IMR-90 (cell line): ENCODE data around the gene OR52A5. TPM values are rescaled to one million over a fixed set of nuclear protein-coding genes. Genes with fewer than 3 reads are reported as not detected.

Experiments
- ATAC-seq: fragments of 200-7000 bp; cut with Tn5 transposase; 2 replicates; pipeline ENCODE4 v1.9.1; 2020; ENCODE audit warnings: low read depth, mild to moderate bottlenecking, moderate library complexity
- BruUV-seq: library from RNA; stranded (reverse); fragments of 400-500 nt; replicated peaks from 2 replicates; lab custom pipeline; 2021; lab: Mats Ljungman, UMichigan
- CTCF ChIA-PET: fragments of 300-600 bp; formaldehyde crosslinking; extraction: SDS; loops from one replicate; lab custom pipeline; 2021; ENCODE audit warnings: antibody characterized with exemption; lab: Yijun Ruan, JAX
- POLR2A ChIA-PET: fragments of 300-600 bp; sonication (Branson Sonifier 250); formaldehyde crosslinking; loops from one replicate; lab custom pipeline; 2022; ENCODE audit warnings: antibody characterized with exemption; ENCODE audit not compliant: unreplicated experiment; lab: Charles Lee
- DNase-seq: peaks from one replicate; pipeline ENCODE4 v3.0.0; 2013
- H2AFZ ChIP-seq: replicated peaks from 2 replicates; pipeline ENCODE3; 2013; ENCODE audit warnings: low read length, mild to moderate bottlenecking; ENCODE audit not compliant: poor library complexity
- H2AK5ac ChIP-seq: 2 replicates; pipeline ENCODE4 v1.6.1; 2013; ENCODE audit warnings: low read depth, low read length, inconsistent platforms
- H2AK9ac ChIP-seq: replicated peaks from 2 replicates; pipeline ENCODE3; 2013; ENCODE audit warnings: mild to moderate bottlenecking, low read depth, low read length, moderate library complexity; ENCODE audit not compliant: poor library complexity
- H2BK120ac ChIP-seq: 2 replicates; pipeline ENCODE4 v1.6.1; 2013; ENCODE audit warnings: low read depth, low read length, inconsistent platforms
- H2BK15ac ChIP-seq: 3 replicates; pipeline ENCODE4 v1.6.1; 2013; ENCODE audit warnings: low read depth, low read length, inconsistent platforms
- H2BK20ac ChIP-seq: 2 replicates; pipeline ENCODE4 v1.6.1; 2013; ENCODE audit warnings: low read depth, mild to moderate bottlenecking, inconsistent platforms, low read length, moderate library complexity
- H2BK5ac ChIP-seq: 2 replicates; pipeline ENCODE4 v1.6.1; 2013; ENCODE audit warnings: mild to moderate bottlenecking, low read depth, low read length, inconsistent platforms; ENCODE audit not compliant: poor library complexity, severe bottlenecking
- H3K14ac ChIP-seq: replicated peaks from 2 replicates; pipeline ENCODE4 v1.6.1; 2013; ENCODE audit warnings: low read depth, low read length, inconsistent platforms
- H3K18ac ChIP-seq: 2 replicates; pipeline ENCODE4 v1.6.1; 2013; ENCODE audit warnings: low read depth, low read length, control low read depth
- H3K23ac ChIP-seq: 2 replicates; pipeline ENCODE4 v1.6.1; 2013; ENCODE audit warnings: low read depth, low read length, inconsistent platforms
- H3K27ac ChIP-seq: 2 replicates; pipeline ENCODE4 v1.5.1; 2013; ENCODE audit warnings: mild to moderate bottlenecking, control low read depth, low read length; ENCODE audit not compliant: insufficient read depth
- H3K27me3 ChIP-seq: 2 replicates; pipeline ENCODE4 v1.6.1; 2013; ENCODE audit warnings: low read length; ENCODE audit not compliant: control insufficient read depth, insufficient read depth
- H3K36me3 ChIP-seq: 2 replicates; pipeline ENCODE4 v1.6.1; 2013; ENCODE audit warnings: low read length, mixed read lengths; ENCODE audit not compliant: control insufficient read depth, insufficient read depth
- H3K4ac ChIP-seq: 2 replicates; pipeline ENCODE4 v1.6.1; 2013; ENCODE audit warnings: low read depth, low read length, inconsistent platforms
- H3K4me1 ChIP-seq: 2 replicates; pipeline ENCODE4 v1.6.1; 2013; ENCODE audit warnings: low read length, mixed read lengths; ENCODE audit not compliant: control insufficient read depth, insufficient read depth
- H3K4me2 ChIP-seq: 2 replicates; pipeline ENCODE4 v1.6.1; 2013; ENCODE audit warnings: low read depth, mild to moderate bottlenecking, control low read depth, low read length, moderate library complexity
- H3K4me3 ChIP-seq: 2 replicates; pipeline ENCODE4 v1.5.1; 2013; ENCODE audit warnings: low read depth, mild to moderate bottlenecking, control low read depth, low read length, moderate library complexity; ENCODE audit not compliant: insufficient read depth
- H3K56ac ChIP-seq: 2 replicates; pipeline ENCODE4 v1.6.1; 2013; ENCODE audit warnings: low read length, inconsistent platforms; ENCODE audit not compliant: insufficient read depth; ENCODE audit errors: extremely low read depth
- H3K79me1 ChIP-seq, 2 experiments: 2 replicates each; pipeline ENCODE4 v1.6.1; 2013; ENCODE audit warnings: low read length in 2 of 2, inconsistent platforms in 1 of 2, low read depth in 1 of 2
- H3K9ac ChIP-seq: 2 replicates; pipeline ENCODE4 v1.6.1; 2013; ENCODE audit warnings: low read depth, low read length, control low read depth
- H3K9me1 ChIP-seq: 2 replicates; pipeline ENCODE4 v1.6.1; 2013; ENCODE audit warnings: low read length, inconsistent platforms; ENCODE audit not compliant: insufficient read depth
- H3K9me3 ChIP-seq: 2 replicates; pipeline ENCODE4 v1.6.1; 2013; ENCODE audit warnings: low read length; ENCODE audit not compliant: control insufficient read depth, insufficient read depth
- H4K20me1 ChIP-seq: 2 replicates; pipeline ENCODE4 v1.6.1; 2013; ENCODE audit warnings: low read length, inconsistent platforms; ENCODE audit not compliant: insufficient read depth
- H4K5ac ChIP-seq: 2 replicates; pipeline ENCODE4 v1.6.1; 2013; ENCODE audit warnings: mild to moderate bottlenecking, low read depth, low read length, control low read depth
- H4K8ac ChIP-seq, 2 experiments: 2 replicates each; pipeline ENCODE4 v1.6.1; 2013; ENCODE audit warnings: low read depth in 2 of 2, low read length in 2 of 2, control low read depth in 1 of 2, inconsistent platforms in 1 of 2
- H4K91ac ChIP-seq: 2 replicates; pipeline ENCODE4 v1.6.1; 2013; ENCODE audit warnings: low read depth, low read length, inconsistent platforms; ENCODE audit not compliant: insufficient read depth
- BHLHE40 ChIP-seq: fragments of 150-350 bp; IDR thresholded peaks from 2 replicates; pipeline ENCODE4 v1.6.1; 2016; ENCODE audit warnings: mild to moderate bottlenecking, low read depth, low read length
- CEBPB ChIP-seq: IDR thresholded peaks from 2 replicates; pipeline ENCODE4 v1.6.1; 2012; ENCODE audit warnings: low read depth, low read length, improper control_type of control experiment
- NFE2L2 ChIP-seq: fragments of 150-350 bp; IDR thresholded peaks from 2 replicates; pipeline ENCODE4 v1.6.1; 2016; ENCODE audit warnings: low read depth, mild to moderate bottlenecking, low read length
- POLR2A ChIP-seq: IDR thresholded peaks from 2 replicates; pipeline ENCODE4 v1.6.1; 2012; ENCODE audit warnings: mild to moderate bottlenecking, low read depth, low read length
- USF2 ChIP-seq: fragments of 150-350 bp; IDR thresholded peaks from 2 replicates; pipeline ENCODE4 v1.6.1; 2017; ENCODE audit warnings: mild to moderate bottlenecking, antibody characterized with exemption, low read length, low read depth
- WGBS, 2 experiments: methylation state at CpG; one replicate each; pipeline versions ENCODE4 v1.1.5 to v1.1.7; 2013; ENCODE audit warnings: missing lambda C conversion rate in 2 of 2; ENCODE audit not compliant: insufficient read length in 1 of 2; ENCODE audit errors: extremely low coverage in 2 of 2; 5-methylcytosine and 5-hydroxymethylcytosine counted together
- dilution Hi-C: fragments of 300-500 bp; cut with HindIII; formaldehyde crosslinking; loops from one replicate; pipeline ENCODE4 v1.14.3; 2018; ENCODE audit warnings: low sequenced_read_pairs; ENCODE audit not compliant: unreplicated experiment
- in situ Hi-C: fragments of 300-500 bp; cut with MboI; formaldehyde crosslinking; loops from 3 replicates; pipeline ENCODE4 v1.14.3; 2019; ENCODE audit warnings: low sequenced_read_pairs, inconsistent platforms, mixed read lengths
- intact Hi-C: fragments of 100-400 bp; cut with micrococcal nuclease; formaldehyde crosslinking; loops from 2 replicates; pipeline ENCODE4 v1.10.0; 2022
- polyA plus RNA-seq, 3 experiments: library from polyadenylated mRNA; depleted of rRNA; stranded (reverse); fragments of >200 nt; gene quantifications; 2 replicates each; pipeline ENCODE4 v1.2.3, GENCODE V29; 2012; ENCODE audit warnings: low replicate concordance in 1 of 3
- total RNA-seq: library from RNA; depleted of rRNA; stranded (reverse); fragments of >200 nt; gene quantifications from 2 replicates; pipeline ENCODE4 v1.2.3, GENCODE V29; 2012

The OR52A5 gene
- total and polyA plus RNA-seq, 2 of the 4 experiments (the other 2 are of a cell fraction), result not detected

DNA sequence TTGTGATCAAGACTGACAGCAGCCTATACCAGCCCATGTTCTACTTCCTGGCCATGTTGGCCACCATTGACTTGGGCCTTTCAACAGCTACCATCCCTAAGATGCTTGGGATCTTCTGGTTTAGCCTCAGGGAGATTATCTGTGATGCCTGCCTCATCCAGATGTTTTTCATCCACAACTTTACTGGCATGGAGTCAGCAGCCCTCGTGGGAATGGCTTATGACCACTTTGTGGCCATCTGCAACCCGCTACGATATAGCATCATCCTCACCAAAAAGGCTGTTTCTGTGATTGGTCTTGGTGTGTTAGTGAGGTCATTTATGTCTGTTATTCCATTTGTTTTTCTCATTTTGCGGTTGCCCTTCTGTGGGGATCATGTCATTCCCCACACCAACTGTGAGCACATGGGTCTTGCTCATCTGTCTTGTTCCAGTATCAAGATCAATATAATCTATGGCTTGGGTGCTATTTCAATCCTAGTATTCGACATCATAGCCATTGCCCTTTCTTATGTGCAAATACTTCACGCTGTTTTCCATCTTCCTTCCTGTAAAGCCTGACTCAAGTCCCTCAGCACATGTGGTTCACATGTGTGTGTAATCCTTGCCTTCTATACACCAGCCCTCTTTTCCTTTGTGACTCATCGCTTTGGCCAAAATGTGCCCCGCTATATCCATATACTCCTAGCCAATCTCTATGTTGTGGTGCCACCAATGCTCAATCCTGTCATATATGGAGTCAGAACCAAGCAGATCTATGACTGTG lies 45.2 kb downstream of the OR52A5 start:
- Histone ChIP-seq H4K5ac (no peak overlapping the region), H3K4me1 (no peaks in the 10 kb centered on the region), H2AK9ac (peak overlapping the region; percentile 19), H3K4me2 (no peak overlapping the region), H4K91ac (no peak overlapping the region), H2BK5ac (no peak overlapping the region), H3K27ac (no peak overlapping the region), H3K9ac (no peak overlapping the region), H3K9me3 (no peaks in the 10 kb centered on the region), H3K27me3 (no peaks in the 10 kb centered on the region), H2BK20ac (no peak overlapping the region), H3K23ac (no peak overlapping the region), H2BK15ac (no peak overlapping the region), H3K4me3 (no peak overlapping the region), H2AK5ac (no peak overlapping the region), H4K20me1 (no peaks in the 10 kb centered on the region), H3K4ac (no peak overlapping the region), H3K79me1 (no peaks in the 10 kb centered on the region), H2AFZ (no peak overlapping the region), H2BK120ac (no peak overlapping the region), H3K9me1 (no peaks in the 10 kb centered on the region), H3K18ac (no peak overlapping the region), H4K8ac (no peak overlapping the region), H3K56ac (no peak overlapping the region), H3K14ac (no peak overlapping the region), H3K36me3 (no peaks in the 10 kb centered on the region)
- ChIA-PET CTCF (interaction anchor here (0.9 kb wide), 1 partner anchor 11 kb away, joined by 3 read pairs; no protein-coding TSS in a partner anchor), POLR2A (no interaction called here)
- no CpG with 5 or more reads among the region's 8 CpGs for WGBS, 2 experiments
- no TSS peak for BruUV-seq
- intact Hi-C loops, result no loop called here
- no peak for TF ChIP-seq POLR2A
- no peak for TF ChIP-seq NFE2L2
- no peak for TF ChIP-seq BHLHE40
- TF ChIP-seq CEBPB, result no peak
- no peak for TF ChIP-seq USF2
- ATAC-seq (no peak), DNase-seq (no peak)
- dilution Hi-C loops, result no loop called here
- in situ Hi-C loops, result no loop called here
